Thymus (tissue), 11 donors: ENCODE results near the gene TNK2. TPM values are rescaled to one million over a fixed set of nuclear protein-coding genes. Genes with fewer than 3 reads are reported as not detected.
"Not testable (repeated sequence)": the region's sequence is repeated elsewhere in the genome, so short reads cannot be mapped to it uniquely, and the experiment has no call there.

ENCODE experiments used
- DNase-seq, 9 donors: peaks; one replicate each; pipeline ENCODE4 v3.0.0-alpha.2; 2013; ENCODE audit warnings: low spot score in 9 of 9, low read depth in 6 of 9, missing footprints in 1 of 9
- H3K27ac ChIP-seq, 2 donors: one replicate each; pipeline ENCODE4 v1.5.1; 2013; ENCODE audit warnings: control low read depth in 1 of 2, low read depth in 1 of 2, low read length in 1 of 2, mild to moderate bottlenecking in 1 of 2, moderate library complexity in 1 of 2
- H3K27me3 ChIP-seq, 2 donors: one replicate each; pipeline ENCODE4 v1.5.1; 2013; ENCODE audit warnings: low read length in 1 of 2; ENCODE audit not compliant: control insufficient read depth in 2 of 2, insufficient read depth in 1 of 2
- H3K36me3 ChIP-seq, 2 donors: one replicate each; pipeline ENCODE4 v1.5.1; 2013; ENCODE audit warnings: low read length in 1 of 2, mild to moderate bottlenecking in 1 of 2, moderate library complexity in 1 of 2; ENCODE audit not compliant: control insufficient read depth in 2 of 2, insufficient read depth in 2 of 2
- H3K4me1 ChIP-seq, 2 donors: one replicate each; pipeline ENCODE4 v1.5.1; 2013; ENCODE audit warnings: low read length in 2 of 2; ENCODE audit not compliant: control insufficient read depth in 2 of 2, insufficient read depth in 2 of 2
- H3K4me3 ChIP-seq, 2 donors: one replicate each; pipeline ENCODE4 v1.5.1; 2013; ENCODE audit warnings: low read length in 2 of 2, control low read depth in 1 of 2, mild to moderate bottlenecking in 1 of 2
- H3K9me3 ChIP-seq, 2 donors: one replicate each; pipeline ENCODE4 v1.5.1; 2013; ENCODE audit warnings: low read length in 1 of 2, mild to moderate bottlenecking in 1 of 2; ENCODE audit not compliant: control insufficient read depth in 2 of 2, insufficient read depth in 1 of 2
- WGBS: extraction: QIAGEN DNeasy Blood & Tissue Kit; methylation state at CpG from one replicate; pipeline ENCODE4 v1.1.7; 2013; 5-methylcytosine and 5-hydroxymethylcytosine counted together
- polyA plus RNA-seq: library from polyadenylated mRNA; stranded (reverse); fragments of 200-250 nt; gene quantifications from one replicate; pipeline ENCODE4 v1.2.3, GENCODE V29; 2013
- total RNA-seq: library from RNA; stranded (reverse); fragments of 120-200 nt; gene quantifications from one replicate; pipeline ENCODE4 v1.2.4, GENCODE V29; 2013
- donor health status: healthy.

Gene TNK2
- total and polyA plus RNA-seq, 2 donors = 13.3 to 101 TPM

DNA sequence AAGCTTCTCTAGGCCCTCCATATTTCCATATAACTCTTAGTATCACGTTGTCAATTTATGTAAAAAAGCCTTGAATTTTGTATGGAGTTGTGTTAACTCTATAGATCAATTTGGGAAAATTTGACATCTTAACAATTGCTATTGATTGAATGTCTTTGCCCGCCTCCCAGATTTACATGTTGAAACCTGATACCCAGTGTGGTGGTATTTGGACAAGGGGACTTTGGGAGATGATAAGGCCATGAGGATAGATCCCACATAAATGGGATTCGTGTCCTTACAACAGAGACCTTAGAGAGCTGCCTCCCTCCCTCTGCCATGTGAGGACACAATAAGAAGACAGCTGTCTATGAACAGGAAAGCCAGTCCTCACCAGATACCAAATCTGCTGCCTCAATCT, 21.1 kb upstream of the TNK2 start:
- DNase-seq = no peak
- no peak overlapping the region for H3K4me3 ChIP-seq
- WGBS = 97% methylated on average over 3 of the region's 3 CpGs
- H3K9me3 ChIP-seq = no peaks in the 10 kb centered on the region
- H3K27ac ChIP-seq = no peak overlapping the region
- no peaks in the 10 kb centered on the region for H3K36me3 ChIP-seq
- H3K4me1 ChIP-seq = no peaks in the 10 kb centered on the region
- no peaks in the 10 kb centered on the region for H3K27me3 ChIP-seq

DNA sequence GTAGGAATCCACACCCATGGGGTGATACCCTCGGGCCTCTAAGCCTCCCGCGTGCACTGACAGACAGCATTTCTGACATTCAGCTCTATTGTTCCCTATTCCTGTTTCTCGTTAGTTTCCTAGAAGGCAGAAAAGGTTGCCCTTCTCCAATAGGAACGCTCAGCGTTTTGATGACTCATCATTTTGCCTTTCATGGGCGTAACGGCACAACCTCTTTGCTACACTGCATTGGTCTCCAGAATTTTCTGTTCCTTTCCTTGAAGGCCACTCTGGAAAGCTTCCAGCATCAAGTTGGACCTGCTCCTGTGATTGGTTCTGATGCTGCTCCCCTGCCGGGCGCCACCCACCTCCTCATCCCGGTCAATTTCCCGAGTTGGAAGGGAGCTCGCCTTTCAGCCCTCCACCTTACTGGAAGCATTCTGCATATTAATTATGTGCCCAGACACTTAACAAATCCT, 13.0 kb upstream of the TNK2 start:
- Histone ChIP-seq H3K4me1 (peaks cover 0 to under 1% of the 10 kb centered on the region in 2 donors), H3K27ac (no peak overlapping the region), H3K4me3 (no peak overlapping the region), H3K27me3 (no peaks in the 10 kb centered on the region), H3K36me3 (no peaks in the 10 kb centered on the region), H3K9me3 (no peaks in the 10 kb centered on the region)
- 92% methylated on average over 13 of the region's 13 CpGs for WGBS
- DNase-seq = no peak

DNA sequence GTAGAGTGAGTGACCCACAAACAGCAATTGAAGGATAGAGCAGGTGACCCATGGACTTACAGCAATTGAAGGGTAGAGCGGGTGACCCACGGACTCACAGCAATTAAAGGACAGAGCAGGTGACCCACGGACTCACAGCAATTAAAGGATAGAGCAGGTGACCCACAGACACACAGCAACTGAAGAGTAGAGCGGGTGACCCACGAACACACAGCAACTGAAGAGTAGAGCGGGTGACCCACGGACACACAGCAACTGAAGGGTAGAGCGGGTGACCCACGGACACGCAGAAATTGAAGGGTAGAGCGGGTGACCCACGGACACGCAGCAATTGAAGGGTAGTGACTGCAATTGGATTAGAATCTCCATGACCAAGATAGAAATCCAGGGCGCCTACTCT, 9.8 kb upstream of the TNK2 start:
- peaks cover 4 to 11% of the 10 kb centered on the region in 2 donors for H3K4me1 ChIP-seq
- WGBS = 97% methylated on average over 14 of the region's 14 CpGs
- H3K4me3 ChIP-seq = no peak overlapping the region
- no peaks in the 10 kb centered on the region for H3K36me3 ChIP-seq
- no peaks in the 10 kb centered on the region for H3K9me3 ChIP-seq
- H3K27me3 ChIP-seq = no peaks in the 10 kb centered on the region
- no peak overlapping the region for H3K27ac ChIP-seq
- DNase-seq = no peak

DNA sequence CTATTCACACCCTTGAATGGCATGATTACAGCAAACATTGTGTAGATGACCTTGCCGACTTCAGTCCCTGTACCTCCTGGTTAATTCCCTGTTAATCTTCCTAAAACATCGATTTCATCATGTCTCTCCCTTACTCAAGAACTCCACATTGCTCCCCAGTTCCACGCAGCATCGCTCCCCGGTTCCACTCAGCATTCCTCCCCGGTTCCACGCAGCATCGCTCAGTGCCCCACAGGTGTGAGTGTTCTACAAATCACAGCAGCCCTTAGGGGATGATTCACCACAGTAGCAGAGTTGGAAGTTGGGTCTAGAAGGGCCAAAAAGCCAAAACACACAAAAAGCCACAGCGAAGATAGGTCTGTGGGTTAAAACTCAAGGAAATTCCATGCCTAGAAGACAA, 8.6 kb upstream of the TNK2 start:
- WGBS = 98% methylated on average over 9 of the region's 9 CpGs

DNA sequence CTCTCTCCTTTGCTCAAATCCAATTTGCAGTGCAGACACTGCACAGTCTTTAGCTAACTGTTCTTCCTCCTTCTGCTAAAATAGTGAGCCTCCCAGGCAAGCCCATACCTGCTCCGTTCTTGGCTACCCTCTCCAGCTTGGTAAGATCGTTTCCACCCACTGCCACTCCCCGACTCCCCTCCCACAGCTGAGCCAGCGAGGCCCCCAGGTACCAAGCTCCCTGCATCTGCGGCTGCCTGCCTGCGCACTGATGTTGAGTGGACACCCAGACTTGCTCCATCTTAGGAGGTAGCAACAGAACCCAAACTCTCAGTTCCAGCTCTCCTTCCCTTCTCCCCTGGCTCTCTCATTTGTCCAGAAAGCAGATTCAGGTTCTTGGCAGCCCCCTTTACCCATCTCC, 7.9 kb upstream of the TNK2 start:
- no peak overlapping the region for H3K4me3 ChIP-seq
- whole genome bisulfite sequencing = 94% methylated on average over 6 of the region's 6 CpGs
- H3K27me3 ChIP-seq = no peaks in the 10 kb centered on the region
- no peaks in the 10 kb centered on the region for H3K36me3 ChIP-seq
- no peaks in the 10 kb centered on the region for H3K9me3 ChIP-seq
- peaks cover 4 to 17% of the 10 kb centered on the region in 2 donors for H3K4me1 ChIP-seq
- no peak overlapping the region for H3K27ac ChIP-seq
- DNase-seq = no peak

More for the DNA sequence above, 8.6 kb upstream of the TNK2 start:
- peaks cover 4 to 13% of the 10 kb centered on the region in 2 donors for H3K4me1 ChIP-seq
- no peak for DNase-seq
- no peaks in the 10 kb centered on the region for H3K9me3 ChIP-seq
- H3K27ac ChIP-seq = no peak overlapping the region
- no peaks in the 10 kb centered on the region for H3K27me3 ChIP-seq
- H3K4me3 ChIP-seq = no peak overlapping the region
- no peaks in the 10 kb centered on the region for H3K36me3 ChIP-seq

DNA sequence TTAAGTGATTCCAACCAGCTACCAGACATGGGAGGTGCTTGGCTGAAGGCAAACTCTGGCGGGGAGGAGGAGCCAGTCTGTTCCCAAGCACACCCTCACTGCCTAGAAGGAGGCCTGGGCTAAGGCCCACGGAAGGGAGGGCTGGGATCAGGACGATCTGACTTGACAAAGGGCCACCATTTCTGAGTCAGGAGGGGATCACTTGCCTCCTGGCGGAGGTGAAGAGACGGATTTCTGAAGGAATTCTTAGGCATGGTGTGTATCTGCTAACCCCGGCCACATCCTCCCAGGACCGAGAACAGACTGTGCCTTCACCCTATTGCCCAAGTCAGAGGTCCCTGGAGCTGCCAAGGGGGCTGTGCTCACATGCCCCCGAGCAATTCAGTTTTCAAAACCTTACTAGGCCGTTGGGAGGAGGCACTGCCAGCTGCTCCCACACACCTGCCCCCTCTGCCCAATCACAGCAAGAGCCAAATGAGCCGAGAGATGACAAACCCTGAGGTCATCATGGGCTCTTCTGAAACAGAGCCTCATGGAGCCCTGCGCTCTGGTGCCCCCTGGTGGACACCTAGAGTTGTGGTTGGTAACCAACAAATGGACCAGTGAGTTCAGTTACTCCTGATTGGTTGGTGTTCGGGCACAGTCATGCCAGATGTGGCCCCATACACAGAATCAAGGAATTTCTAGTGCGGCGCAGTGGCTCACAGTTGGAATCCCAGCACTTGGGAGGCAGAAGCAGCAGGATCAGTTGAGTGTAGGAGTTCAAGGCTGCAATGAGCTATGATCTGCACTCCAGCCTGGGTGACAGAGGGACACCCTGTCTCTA, 6.5 kb upstream of the TNK2 start:
- Histone ChIP-seq H3K4me1 (peaks cover 4 to 25% of the 10 kb centered on the region in 2 donors), H3K27ac (peak overlapping the region; percentile 22 to 58), H3K36me3 (no peaks in the 10 kb centered on the region), H3K4me3 (no peak overlapping the region), H3K27me3 (no peaks in the 10 kb centered on the region), H3K9me3 (no peaks in the 10 kb centered on the region)
- DNase-seq = peak in 7 of 9 donors; percentile 82 to 95 (median 86)
- WGBS = 48% methylated on average over 14 of the region's 14 CpGs

DNA sequence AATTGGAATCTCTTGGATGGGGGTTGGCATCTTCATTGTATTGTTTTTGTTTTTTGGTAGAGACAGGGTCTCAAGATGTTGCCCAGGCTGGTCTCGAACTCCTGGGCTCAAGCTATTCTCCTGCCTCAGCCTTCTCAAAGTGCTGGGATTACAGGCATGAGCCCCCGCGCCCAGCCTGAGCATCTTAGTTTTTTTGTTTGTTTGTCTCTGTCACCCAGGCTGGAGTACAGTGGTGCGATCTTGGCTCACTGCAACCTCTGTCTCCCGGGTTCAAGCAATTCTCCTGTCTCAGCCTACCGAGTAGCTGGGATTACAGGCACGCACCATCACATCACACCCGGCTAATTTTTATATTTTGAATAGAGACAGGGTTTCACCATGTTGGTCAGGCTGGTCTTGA, 5.8 kb upstream of the TNK2 start:
- WGBS = 96% methylated on average over 8 of the region's 8 CpGs
- not testable (repeated sequence) for H3K4me3 ChIP-seq, H3K27me3 ChIP-seq

DNA sequence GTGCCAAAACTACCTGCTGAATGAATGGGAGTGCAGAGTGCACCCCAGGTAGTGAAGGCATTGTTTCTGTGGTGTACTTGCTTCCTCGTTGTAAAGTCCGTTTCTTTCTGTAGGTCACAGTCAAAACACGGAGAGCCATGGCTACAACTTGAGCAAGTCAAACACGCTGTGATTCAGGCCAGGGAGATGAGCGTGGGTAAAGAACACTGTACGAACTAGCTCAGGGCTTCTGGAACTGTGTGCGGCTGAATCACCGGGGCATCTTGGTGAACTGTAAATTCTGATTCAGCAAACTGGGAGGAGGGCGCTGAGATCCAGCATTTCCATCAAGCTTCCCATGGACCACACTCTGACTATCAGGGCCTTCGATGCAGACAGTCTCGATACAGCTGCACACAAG, 5.0 kb upstream of the TNK2 start:
- Histone ChIP-seq H3K9me3 (no peaks in the 10 kb centered on the region), H3K27ac (no peak overlapping the region), H3K27me3 (peaks cover 0 to 2% of the 10 kb centered on the region in 2 donors), H3K36me3 (no peaks in the 10 kb centered on the region), H3K4me1 (peaks cover 4 to 28% of the 10 kb centered on the region in 2 donors), H3K4me3 (no peak overlapping the region)
- no peak for DNase-seq
- WGBS = 96% methylated on average over 11 of the region's 11 CpGs

More for the DNA sequence above, 5.8 kb upstream of the TNK2 start:
- not testable (repeated sequence) for H3K9me3 ChIP-seq, DNase-seq, H3K27ac ChIP-seq, H3K36me3 ChIP-seq
- peaks cover 4 to 27% of the 10 kb centered on the region in 2 donors for H3K4me1 ChIP-seq

DNA sequence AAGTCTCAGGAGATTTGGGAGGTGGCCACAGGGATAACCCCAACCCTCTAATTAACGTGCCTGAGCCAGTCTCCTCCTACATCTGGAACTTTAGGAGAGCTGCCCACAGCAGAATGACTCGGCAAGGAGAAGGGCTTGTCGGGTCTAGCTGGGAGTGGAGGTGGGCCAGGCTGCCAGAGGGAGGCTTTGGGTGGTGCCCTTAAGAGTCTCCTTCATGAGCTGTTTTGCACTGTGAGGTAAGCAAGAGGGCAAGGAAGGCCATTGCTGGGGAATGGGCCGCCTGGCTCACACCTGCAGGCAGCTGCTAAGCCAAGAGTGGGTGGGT, 3.6 kb upstream of the TNK2 start:
- no peak overlapping the region for H3K27ac ChIP-seq
- DNase-seq = no peak
- peaks cover 0 to 6% of the 10 kb centered on the region in 2 donors for H3K9me3 ChIP-seq
- no peak overlapping the region for H3K4me3 ChIP-seq
- H3K36me3 ChIP-seq = no peaks in the 10 kb centered on the region
- 61% methylated on average over 4 of the region's 4 CpGs for whole genome bisulfite sequencing
- H3K27me3 ChIP-seq = peaks cover 0 to 4% of the 10 kb centered on the region in 2 donors
- H3K4me1 ChIP-seq = peaks cover 10 to 42% of the 10 kb centered on the region in 2 donors
